NCI-H187 (cell line): ENCODE data around the gene FBXO31.
"Not testable (repeated sequence)": the region's sequence is repeated elsewhere in the genome, so short reads cannot be mapped to it uniquely, and the experiment has no call there.

Experiments
- DNase-seq, 2 experiments: peaks; one replicate each; lab custom pipeline; 2025; lab: John Stamatoyannopoulos, UW

Gene FBXO31

DNA sequence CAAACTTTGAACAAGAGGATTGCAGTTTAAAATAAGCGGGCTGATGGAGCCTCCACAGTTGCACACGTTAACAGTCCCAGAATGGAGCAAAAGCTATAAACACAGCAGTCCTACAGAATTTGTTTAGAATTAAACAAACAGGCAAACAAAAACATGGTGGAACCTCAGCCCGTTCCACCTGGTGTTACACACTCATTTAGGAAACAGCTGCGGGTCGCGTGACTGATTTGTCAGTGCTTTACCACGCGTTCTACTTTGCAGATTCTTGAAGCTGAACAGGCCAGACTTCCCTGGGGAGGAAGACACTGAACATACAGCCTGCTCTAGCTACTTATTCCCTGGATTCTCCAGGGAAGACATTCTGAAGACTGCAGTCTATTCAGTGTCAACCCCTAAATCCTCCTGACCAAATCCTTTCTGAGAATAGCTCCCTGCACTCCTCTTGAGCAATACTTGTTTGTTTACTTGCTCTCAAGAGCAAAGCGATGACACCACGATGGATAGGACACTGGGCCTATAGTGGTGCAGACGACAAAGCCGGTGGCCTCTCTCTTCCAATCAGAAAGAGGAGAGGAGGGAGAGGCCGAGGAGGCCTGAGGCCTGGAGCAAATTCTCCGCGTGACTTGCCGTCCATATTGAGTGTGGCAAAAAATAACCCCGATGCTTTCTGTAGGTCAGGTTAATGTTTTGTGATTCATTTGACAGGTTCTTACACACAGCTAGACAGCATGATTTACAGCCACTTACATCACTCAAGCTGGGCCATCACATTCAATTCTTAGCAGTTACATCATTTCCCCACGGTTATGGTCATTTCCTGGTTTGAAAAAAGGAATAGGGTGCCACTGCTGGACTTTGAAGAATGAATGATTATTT is 4.6 kb upstream of the FBXO31 start:
- peak; percentile 72 to 80 for DNase-seq

DNA sequence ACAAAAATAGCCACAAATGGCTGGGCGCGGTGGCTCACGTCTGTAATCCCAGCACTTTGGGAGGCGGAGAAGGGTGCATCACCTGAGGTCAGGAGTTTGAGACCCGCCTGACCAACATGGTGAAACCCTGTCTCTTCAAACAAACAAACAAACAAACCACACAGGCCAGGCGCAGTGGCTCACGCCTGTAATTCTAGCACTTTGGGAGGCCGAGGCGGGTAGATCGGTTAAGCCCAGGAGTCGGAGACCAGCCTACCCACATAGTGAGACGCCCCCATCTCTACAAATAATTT is 1.2 kb upstream of the FBXO31 start:
- DNase-seq: not testable (repeated sequence)

DNA sequence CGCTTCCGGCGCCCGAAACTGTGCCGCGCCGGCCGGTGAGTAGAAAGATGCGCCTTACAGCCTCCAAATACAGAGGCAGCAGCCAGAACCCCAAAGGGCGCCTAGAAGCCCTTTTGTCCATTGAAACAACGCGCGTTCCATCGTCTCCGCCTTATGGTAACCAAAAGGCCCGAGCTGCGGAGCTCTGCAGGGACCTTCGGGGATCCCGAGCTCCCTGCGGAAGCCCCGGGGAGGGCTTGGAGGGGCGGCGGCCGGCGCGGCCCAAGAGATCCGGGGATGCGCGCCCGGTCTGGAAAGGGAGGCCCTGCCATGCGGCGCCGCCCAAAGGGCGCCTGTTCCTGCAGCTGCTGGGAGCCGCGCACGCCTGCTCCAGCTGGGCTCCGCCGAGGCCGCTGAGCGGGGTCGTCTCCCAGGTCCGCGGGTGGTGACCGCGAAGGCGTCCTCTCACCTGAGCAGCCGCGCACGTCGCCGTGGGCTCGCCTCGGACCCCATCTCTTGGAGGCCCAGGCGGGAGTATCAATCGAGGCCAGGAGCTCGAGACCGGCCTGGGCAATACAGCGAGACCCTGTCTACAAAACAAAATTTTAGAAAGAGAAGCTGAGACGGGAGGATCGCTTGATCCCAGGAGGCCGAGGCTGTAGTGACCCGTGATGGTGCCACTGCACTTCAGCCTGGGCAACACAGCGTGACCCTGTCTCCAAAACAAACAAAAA is 742 bp upstream of the FBXO31 start:
- no peak for DNase-seq

DNA sequence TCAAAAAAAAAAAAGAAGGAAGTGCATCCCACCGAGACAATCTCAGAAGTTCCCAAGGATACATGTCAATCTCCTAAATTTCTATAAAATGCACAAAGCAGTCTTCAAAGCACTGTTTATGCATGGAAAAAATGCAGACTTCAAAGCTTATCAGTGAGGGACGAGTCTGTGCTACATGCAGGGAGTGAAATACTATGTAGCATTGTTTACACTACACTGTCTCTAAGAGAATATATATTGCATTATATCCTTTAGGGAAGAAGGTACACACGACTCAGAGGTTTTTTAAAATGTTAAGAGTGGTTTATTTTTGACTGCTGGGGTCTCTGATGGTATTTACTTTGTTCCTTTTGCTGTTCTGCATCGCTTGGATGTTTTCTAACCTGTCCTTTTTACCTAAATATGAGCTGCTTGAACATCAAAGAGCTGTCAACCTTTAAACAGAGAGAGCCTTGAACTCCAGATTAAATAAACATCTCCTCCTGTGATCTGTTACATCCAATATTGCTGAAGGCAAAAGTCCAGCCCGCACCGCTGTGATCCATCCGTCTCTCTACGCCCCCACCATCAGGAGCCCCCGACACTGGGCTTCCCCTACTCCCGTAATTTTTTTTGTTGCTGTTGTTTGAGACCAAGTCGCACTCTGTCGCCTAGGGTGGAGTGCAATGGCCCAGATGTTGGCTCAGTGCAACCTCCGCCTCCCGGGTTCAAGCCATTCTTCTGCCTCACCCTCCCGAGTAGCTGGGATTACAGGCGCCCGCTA is 1.4 kb downstream of the FBXO31 start:
- no peak for DNase-seq

DNA sequence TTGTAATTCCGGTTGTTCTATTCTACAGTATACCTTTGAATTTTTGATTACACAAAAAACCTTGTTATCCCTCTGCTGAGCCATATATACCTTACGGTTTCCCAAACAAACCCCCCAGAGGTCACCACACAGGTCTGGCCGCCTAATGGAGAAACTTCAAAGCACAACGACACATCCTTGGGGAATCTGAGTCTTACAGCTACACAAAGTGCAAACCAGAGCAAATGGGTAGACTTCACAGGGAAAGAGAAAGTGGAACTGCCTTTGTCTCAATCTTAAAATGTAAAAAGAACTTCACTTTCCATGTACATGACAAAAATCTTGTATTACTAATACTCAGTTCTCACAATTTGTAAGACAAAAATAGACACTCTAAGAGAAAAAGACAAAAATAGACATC is 2.7 kb downstream of the FBXO31 start:
- no peak for DNase-seq

DNA sequence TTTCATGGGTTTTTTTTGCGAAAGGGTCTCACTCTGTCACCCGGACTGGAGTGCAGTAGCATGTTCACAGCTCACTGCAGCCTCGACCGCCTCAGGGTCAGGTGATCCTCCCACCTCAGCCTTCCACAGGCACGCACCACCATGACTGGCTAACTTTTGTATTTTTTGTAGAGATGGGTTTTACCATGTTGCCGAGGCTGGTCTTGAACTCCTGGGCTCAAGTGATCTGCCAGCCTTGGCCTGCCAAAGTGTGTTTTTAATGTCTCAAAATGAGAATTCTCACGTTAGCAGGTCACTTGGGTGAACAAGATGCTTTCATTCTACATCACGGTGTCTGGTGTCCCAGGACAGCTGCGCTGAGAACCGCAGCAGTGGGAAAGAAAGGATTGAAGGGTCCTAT is 3.2 kb downstream of the FBXO31 start:
- DNase-seq: no peak

DNA sequence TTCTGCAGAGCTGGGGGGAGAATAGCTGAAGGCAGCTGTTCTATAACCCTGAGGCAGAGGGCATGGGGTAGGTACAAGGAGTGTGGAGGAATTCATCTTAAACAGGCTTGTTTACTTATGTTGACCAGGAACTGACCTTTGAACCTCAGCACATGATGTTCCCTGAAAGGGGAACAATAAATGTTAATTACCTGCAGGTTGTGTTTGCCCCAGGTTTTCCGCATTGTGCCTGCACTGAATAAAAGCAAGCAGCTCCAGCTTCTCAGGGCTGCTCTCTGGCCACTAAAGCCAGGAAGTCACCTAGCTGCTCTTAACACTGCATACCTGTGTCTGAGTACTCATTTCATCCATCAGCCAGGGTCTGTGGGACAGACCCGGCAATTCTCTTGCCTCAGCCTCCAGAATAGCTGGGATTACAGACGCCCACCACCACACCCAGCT is 4.2 kb downstream of the FBXO31 start:
- DNase-seq: not testable (repeated sequence)

DNA sequence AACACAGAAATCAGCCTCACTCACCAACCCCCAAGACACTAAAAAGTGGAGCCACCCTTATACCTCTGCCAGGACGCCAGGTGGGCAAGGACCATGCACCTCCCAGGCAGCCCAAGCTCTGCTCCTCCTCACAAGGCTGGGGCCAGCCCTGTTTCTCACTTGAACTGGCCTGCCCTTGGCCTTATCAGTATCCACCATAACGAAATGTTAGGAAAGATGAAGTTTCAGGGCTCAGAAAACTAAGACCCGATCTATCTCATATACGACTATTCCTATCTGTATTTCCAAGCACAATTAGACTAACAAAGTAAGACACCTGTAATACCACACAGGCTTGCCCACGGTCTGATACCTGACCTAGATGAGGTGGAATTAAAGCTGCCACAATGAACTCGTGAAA is 6.9 kb downstream of the FBXO31 start:
- DNase-seq: no peak

DNA sequence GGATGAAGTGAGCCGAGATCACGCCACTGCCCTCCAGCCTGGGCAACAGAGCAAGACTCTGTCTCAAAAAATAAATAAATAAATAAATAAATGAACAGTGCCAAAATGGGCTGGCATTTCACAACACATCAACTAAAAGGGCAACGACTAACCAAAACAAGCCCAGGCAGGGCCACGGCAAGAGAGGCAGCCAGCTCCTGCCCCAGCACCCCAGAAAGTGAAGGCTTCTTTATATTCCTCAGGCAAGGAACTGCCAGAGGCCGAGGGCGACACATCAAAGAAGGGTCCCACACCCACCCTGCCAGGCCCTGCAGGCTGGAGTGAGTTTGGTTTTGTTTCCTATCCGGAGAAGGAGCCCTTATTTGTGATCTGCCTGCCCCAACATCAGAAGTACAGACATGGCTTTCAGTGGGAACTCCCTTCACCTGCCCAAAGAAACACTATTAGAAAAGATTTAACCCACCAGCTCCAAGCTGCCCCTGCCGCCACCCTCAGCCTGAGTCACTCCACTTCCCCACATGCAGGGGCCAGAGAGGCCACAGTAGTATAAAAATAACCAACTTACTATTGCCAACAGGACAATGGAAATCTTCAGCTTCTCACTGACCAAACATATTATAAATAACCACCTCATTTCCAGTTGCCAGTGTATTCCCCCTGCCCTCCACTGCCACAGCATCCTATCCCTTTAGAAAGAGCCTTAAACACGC is 8.0 kb downstream of the FBXO31 start:
- no peak for DNase-seq

DNA sequence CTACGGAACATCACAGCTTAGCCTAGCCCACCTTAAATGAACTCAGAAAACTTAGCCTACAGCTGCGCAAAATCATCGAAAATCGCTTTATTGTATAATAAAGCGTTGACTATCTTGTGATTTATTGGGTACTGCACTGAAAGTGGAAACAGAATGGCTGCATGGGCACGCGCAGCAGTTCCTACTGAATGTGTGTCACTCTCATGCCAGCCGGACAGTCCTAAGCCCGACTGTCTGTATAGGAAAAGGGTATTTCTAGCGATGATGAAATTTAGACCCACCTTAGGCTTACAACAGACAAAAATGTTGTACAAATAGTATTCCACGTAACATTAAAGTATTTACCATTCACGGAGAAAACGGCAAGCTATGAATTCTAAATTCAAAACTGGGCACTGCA is 9.3 kb downstream of the FBXO31 start:
- no peak for DNase-seq

DNA sequence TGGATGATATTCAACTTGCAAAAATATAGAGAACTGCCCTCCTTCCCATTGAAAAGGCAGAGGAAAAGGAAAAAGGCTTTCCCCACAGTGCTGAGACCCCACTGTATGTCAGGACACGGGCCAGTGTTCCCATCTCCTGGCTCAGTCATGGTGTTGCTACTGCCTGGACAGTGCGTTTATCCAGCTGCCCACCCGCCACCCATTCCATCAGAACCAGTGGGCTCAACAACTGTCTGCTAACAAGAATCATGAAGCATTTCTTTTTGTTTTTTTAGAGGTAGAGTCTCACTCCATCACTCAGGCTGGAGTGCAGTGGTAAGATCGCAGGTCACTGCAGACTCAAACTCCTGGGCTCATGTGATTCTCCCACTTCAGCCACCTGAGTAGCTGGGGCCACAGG is 11.3 kb downstream of the FBXO31 start:
- DNase-seq: no peak

DNA sequence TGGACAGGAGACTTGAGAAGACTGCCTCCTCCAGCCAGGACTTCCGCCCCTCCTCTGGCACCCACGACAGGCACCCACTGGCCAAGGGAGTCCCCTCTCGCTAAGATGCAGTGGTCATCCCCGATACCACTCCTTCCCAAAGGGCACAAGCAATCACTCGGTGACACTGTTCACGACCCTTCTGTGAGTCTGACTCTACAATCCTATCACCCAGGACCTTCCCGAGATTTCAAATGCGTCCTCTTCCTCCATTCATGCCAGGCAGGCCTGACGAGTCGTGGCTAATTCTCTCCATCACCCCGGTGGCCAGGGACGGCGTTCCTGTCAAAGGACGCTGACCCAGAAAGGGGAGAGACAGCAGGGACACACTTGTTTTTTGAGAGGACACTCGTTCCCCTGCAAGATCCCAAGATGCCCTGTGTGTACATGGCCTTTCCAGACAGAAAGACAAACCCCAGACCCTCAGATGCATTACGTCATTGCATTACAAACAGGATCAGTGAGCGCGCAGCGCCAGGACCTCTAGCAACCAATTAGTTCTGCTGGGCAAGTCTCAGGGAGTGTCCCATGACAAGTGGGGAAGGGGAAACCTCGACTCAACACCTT is 12.2 kb downstream of the FBXO31 start:
- no peak for DNase-seq

DNA sequence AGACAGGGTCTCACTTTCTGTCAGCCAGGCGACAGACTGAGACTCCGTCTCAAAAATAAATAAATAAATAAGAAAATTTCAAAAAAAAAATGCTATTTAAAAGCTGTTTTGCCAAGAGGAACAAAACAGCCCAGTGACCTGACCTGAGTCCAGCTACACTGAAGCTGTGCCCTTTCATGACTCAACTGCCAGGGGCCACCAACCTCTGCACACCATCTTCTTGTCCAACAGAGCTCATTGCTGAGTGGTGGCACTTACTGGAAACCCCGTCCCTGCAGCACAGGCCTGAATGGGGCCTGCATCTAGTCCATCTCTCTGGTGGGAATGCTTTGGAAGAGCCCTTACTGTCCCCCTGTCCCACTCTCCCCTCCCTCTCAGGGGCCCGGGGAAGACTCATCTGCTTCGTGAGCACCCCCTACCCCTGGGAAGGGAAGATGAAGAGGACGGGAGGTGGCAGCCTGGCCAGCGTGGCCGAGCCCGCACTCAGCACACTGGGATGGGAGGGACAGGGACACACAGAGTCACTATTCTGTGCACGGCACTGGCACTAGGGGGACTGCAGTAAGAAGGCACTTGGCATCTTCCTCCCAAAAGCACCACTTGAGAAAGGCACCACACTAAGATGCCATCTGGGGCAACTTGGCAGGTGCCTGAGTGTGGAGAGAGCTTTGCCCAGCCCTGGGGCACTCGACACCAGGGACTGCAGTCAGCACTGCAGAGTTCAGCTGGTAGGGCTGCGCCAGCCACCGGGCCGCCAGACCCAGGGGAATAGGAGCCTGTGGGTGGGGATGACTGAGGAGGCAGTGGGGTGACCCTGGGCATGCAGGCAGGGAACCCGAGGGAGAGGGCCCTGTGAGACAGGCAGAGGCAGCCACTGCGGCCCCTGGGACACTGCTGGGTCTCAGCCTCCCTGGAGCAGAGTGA is 13.5 kb downstream of the FBXO31 start:
- no peak for DNase-seq

DNA sequence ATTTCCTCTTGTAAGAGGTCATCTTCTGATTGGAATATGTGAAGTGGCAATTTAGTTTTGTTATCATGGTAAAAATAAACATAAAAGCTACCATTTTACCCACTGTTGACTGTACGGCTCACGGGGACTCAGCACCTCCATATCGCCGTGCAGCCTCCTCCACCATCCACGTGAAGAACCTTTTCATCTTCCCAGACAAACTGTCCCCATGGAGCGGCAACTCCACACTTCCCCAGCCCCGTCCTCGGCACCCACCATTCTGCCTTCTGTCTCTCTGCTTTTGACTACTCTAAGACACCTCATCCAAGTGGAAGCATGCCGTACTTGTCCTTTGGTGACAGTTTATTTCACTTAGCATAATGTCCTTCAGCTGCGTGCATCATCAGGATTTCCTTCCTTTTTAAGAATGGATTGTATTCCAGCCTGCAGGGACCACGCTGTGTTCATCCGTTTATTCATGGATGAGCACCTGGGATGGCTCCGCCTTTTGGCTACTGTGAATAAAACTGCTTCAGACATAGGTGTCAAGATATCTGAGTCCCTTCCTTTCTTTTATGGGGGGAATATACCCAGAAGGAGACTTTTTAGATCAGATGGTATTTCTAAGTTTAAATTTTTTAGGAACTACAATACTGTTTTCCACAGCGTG is 14.3 kb downstream of the FBXO31 start:
- no peak for DNase-seq

DNA sequence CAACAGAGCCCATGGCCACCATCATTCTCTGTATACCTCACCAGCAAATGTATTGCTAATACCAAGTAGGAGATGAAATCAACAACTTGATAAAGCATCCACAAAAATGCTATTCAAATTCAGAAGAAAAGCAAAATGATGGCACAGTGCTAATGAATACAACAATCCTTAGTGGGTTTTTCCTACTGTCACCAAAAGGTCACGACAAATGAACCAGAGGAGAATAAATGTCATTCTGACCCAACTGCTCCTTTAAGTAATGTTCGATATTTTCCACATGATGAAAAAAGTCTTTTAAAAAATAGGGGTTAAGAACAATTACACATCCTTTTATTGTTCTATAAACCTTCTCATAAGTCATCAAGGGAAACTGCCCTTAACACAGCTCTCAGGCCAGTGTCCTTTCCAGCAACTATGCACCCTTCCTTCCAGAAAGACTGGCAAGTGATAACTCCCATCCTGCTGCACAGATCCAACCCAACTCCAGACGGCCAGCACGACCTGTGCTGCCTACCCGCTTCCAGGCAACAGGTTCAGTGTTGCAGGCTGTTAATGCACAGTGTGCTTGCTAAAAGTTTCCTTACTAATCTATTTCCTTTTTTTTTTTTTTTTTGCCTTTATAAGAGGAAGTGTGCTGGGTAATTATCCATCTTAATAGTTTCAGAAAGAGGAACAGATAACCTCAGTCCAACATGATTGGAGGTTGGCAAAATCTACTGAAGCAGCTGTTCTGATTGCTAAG is 15.4 kb downstream of the FBXO31 start:
- no peak for DNase-seq

DNA sequence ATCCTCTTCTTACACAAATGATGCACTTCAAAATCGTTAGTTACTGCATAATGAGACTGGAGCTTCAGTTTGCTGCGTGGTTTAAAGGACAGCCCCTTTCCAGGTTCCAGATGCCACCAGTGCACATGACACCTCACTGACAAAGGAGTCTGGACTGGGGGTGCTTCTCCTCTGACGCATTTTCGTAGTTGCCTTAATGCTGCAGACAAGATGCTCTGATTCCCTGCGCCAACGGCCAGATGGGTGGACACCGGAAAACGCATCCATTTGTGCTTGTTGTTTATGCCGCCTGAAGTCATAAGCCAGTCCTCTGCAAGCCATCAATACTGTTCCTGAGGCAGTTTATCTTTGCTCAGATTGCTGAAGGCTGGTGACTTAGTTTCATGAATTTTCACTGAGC is 16.0 kb downstream of the FBXO31 start:
- no peak for DNase-seq

DNA sequence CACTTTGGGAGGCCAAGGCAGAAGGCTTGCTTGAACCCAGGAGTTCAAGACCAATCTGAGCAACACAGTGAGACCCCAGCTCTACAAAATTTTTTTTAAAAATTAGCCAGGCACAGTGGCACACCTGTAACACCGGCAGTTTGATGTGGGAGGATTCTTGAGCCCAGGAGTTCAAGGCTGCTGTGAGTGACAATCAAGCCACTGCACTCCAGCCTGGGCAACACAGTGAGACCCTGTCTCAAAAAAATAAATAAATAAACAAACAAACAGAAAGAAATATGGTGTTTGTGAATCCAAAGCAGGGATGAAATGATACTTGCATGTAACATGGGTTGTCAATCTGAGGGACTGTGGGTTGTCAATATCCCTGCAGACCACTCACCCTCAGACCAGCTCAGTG is 16.6 kb downstream of the FBXO31 start:
- no peak for DNase-seq

DNA sequence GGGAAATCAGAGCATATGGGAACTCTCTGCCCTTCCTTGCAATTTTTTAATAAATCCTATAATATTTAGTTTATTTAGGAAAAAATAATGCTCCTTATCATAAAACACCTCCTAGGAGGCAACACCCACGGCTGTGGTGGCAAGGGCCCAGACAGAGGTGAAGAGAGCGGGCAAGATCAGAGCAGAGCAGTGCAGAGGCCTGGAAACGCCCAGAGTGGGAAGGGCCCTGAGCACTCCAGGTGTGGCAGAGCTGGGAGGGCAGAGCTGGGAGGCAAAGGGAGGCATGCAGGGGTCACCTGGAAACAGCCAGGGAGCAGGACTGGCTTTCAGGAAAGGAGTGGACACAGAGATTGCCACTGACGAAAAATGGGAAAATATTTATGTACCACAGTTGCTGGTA is 17.3 kb downstream of the FBXO31 start:
- no peak for DNase-seq

DNA sequence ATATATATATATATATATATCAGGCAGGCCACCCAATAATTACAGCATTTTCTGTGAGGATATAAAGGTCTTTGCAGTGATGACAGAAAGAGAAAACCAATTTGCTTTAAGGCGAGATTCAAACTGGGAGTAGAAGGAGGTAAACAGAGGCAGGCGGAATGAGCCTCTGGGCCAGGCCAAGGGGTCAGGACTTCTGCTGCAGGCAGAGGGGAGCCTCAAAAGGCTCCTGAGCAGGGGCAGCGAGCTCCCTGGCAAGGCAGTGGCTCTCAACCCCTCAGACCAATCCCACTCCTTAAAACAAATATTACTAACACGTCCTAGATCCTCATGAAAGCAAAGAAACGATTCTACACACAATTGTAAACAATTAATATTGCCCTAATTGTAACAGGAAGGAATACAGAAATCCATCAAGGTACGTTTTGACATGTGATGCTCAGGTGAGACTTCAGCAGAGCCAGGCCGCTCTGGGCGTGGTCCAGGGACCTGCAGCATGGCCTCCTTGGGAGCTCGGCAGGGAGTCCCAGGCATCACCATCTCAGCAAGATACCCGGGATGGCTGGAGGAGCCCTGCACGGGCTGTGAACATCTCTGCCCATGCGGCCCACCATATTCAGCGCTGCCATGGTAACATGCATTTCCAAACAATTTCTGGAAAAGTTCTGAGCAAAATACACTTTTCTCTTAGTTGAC is 18.4 kb downstream of the FBXO31 start:
- DNase-seq: no peak
